ENCODE results near the gene VPS37B. TPM values are rescaled to one million over a fixed set of nuclear protein-coding genes. Genes with fewer than 3 reads are reported as not detected.

Gene VPS37B
- total RNA-seq, 1 donor from 2014 or later: 22.9 TPM

GRCh38 chr12:122825773-122826724 is 69.9 kb downstream of the VPS37B start:
- no peak for DNase-seq (ENCODE audit: low spot score, unreplicated experiment)

GRCh38 chr12:122823429-122823828 is 72.5 kb downstream of the VPS37B start:
- no peak for DNase-seq (ENCODE audit: low spot score, unreplicated experiment)
- Mint-ChIP-seq H3K27me3 (no peaks in the 10 kb centered on the region), H3K9me3 (ENCODE audit: low read depth) (no peaks in the 10 kb centered on the region), H3K36me3 (ENCODE audit: insufficient read depth) (no peaks in the 10 kb centered on the region), H3K27ac (no peak overlapping the region), H3K4me3 (ENCODE audit: low read depth) (no peak overlapping the region), H3K4me1 (ENCODE audit: low read depth) (peaks cover 12% of the 10 kb centered on the region)
- TF ChIP-seq CTCF (IDR thresholded peaks at IDR 0.05; ENCODE audit: unreplicated experiment): no peak

More at GRCh38 chr12:122825773-122826724, 69.9 kb downstream of the VPS37B start:
- Mint-ChIP-seq H3K4me1 (ENCODE audit: low read depth) (peaks cover 12% of the 10 kb centered on the region), H3K27ac (no peak overlapping the region), H3K4me3 (ENCODE audit: low read depth) (peak overlapping the region; percentile 63), H3K27me3 (no peaks in the 10 kb centered on the region), H3K36me3 (ENCODE audit: insufficient read depth) (no peaks in the 10 kb centered on the region), H3K9me3 (ENCODE audit: low read depth) (no peaks in the 10 kb centered on the region)
- TF ChIP-seq CTCF (IDR thresholded peaks at IDR 0.05; ENCODE audit: unreplicated experiment): no peak

- no peak overlapping the region for H3K27ac Mint-ChIP-seq
These were observed 75.1 kb downstream of the VPS37B start for GRCh38 chr12:122820838-122821271.

GRCh38 chr12:122820138-122820537 is 75.8 kb downstream of the VPS37B start:
- H3K4me3 Mint-ChIP-seq (ENCODE audit: low read depth): no peak overlapping the region
- no peaks in the 10 kb centered on the region for H3K27me3 Mint-ChIP-seq
- no peaks in the 10 kb centered on the region for H3K9me3 Mint-ChIP-seq (ENCODE audit: low read depth)
- TF ChIP-seq CTCF (IDR thresholded peaks at IDR 0.05; ENCODE audit: unreplicated experiment): no peak
- H3K36me3 Mint-ChIP-seq (ENCODE audit: insufficient read depth): peaks cover 1% of the 10 kb centered on the region
- DNase-seq (ENCODE audit: low spot score, unreplicated experiment): no peak
- no peak overlapping the region for H3K27ac Mint-ChIP-seq
- no peaks in the 10 kb centered on the region for H3K4me1 Mint-ChIP-seq (ENCODE audit: low read depth)

More at GRCh38 chr12:122820838-122821271, 75.1 kb downstream of the VPS37B start:
- Mint-ChIP-seq H3K27me3 (no peaks in the 10 kb centered on the region), H3K4me1 (ENCODE audit: low read depth) (no peaks in the 10 kb centered on the region), H3K4me3 (ENCODE audit: low read depth) (no peak overlapping the region), H3K9me3 (ENCODE audit: low read depth) (no peaks in the 10 kb centered on the region), H3K36me3 (ENCODE audit: insufficient read depth) (no peaks in the 10 kb centered on the region)
- no peak for TF ChIP-seq CTCF (IDR thresholded peaks at IDR 0.05; ENCODE audit: unreplicated experiment)
- no peak for DNase-seq (ENCODE audit: low spot score, unreplicated experiment)

GRCh38 chr12:122819209-122819785 is 76.6 kb downstream of the VPS37B start:
- no peak for DNase-seq (ENCODE audit: low spot score, unreplicated experiment)
- Mint-ChIP-seq H3K36me3 (ENCODE audit: insufficient read depth) (peaks cover 1% of the 10 kb centered on the region), H3K27ac (no peak overlapping the region), H3K27me3 (no peaks in the 10 kb centered on the region), H3K4me3 (ENCODE audit: low read depth) (no peak overlapping the region), H3K4me1 (ENCODE audit: low read depth) (no peaks in the 10 kb centered on the region), H3K9me3 (ENCODE audit: low read depth) (no peaks in the 10 kb centered on the region)
- no peak for TF ChIP-seq CTCF (IDR thresholded peaks at IDR 0.05; ENCODE audit: unreplicated experiment)

All from progenitor cell of endocrine pancreas (in vitro differentiated cells).